H4 (cell line): Measurements from ENCODE around the gene RBMS1. TPM values are rescaled to one million over a fixed set of nuclear protein-coding genes. Genes with fewer than 3 reads are reported as not detected.

Experiments used
- DNase-seq: peaks from one replicate; pipeline ENCODE4 v3.0.0-alpha.2; 2015; ENCODE audit warnings: low spot score
- total RNA-seq: library from RNA; depleted of rRNA; stranded (reverse); fragments of >200 nt; shearing (Covaris generic); gene quantifications from 2 replicates; pipeline ENCODE4 v1.2.3, GENCODE V29; 2014

RBMS1 gene
- total RNA-seq, 1 experiment from 2014 or later = 42.2 TPM

GRCh38 chr2:160333324-160334027 is 160.1 kb downstream of the RBMS1 start:
- DNase-seq = no peak

GRCh38 chr2:160332318-160332717 is 161.3 kb downstream of the RBMS1 start:
- DNase-seq = no peak

GRCh38 chr2:160331258-160332025 is 162.2 kb downstream of the RBMS1 start:
- no peak for DNase-seq

GRCh38 chr2:160328811-160329527 is 164.6 kb downstream of the RBMS1 start:
- no peak for DNase-seq

- no peak for DNase-seq
These were observed 166.8 kb downstream of the RBMS1 start for GRCh38 chr2:160326786-160327185.

GRCh38 chr2:160325418-160325817 is 168.2 kb downstream of the RBMS1 start:
- DNase-seq = no peak

GRCh38 chr2:160324917-160325316 is 168.7 kb downstream of the RBMS1 start:
- DNase-seq = no peak

- DNase-seq = peak; percentile 39
These were observed 169.3 kb downstream of the RBMS1 start for GRCh38 chr2:160324161-160324800.

GRCh38 chr2:160322320-160322719 is 171.3 kb downstream of the RBMS1 start:
- no peak for DNase-seq

GRCh38 chr2:160321006-160321405 is 172.6 kb downstream of the RBMS1 start:
- DNase-seq = no peak

- no peak for DNase-seq
These were observed 173.9 kb downstream of the RBMS1 start for GRCh38 chr2:160319700-160320099.

GRCh38 chr2:160318218-160318617 is 175.4 kb downstream of the RBMS1 start:
- DNase-seq = no peak

GRCh38 chr2:160317181-160318099 is 176.2 kb downstream of the RBMS1 start:
- no peak for DNase-seq

- DNase-seq = no peak
These were observed 178.3 kb downstream of the RBMS1 start for GRCh38 chr2:160315337-160315736.

- no peak for DNase-seq
These were observed 183.3 kb downstream of the RBMS1 start for GRCh38 chr2:160310118-160310828.

GRCh38 chr2:160309585-160309984 is 184.0 kb downstream of the RBMS1 start:
- DNase-seq = no peak

GRCh38 chr2:160308915-160309314 is 184.7 kb downstream of the RBMS1 start:
- DNase-seq = no peak

GRCh38 chr2:160308476-160308875 is 185.1 kb downstream of the RBMS1 start:
- DNase-seq = no peak

- no peak for DNase-seq
These were observed 186.6 kb downstream of the RBMS1 start for GRCh38 chr2:160306985-160307384.

- no peak for DNase-seq
These were observed 188.4 kb downstream of the RBMS1 start for GRCh38 chr2:160305081-160305750.
